ENCODE measurements around the gene TTC22.

TTC22 gene

GRCh38 chr1:54833121-54833520 is 32.0 kb upstream of the TTC22 start:
- no peak for DNase-seq

- no peak for DNase-seq
These were observed 25.2 kb upstream of the TTC22 start for GRCh38 chr1:54826226-54826816.

- no peak for DNase-seq
These were observed 24.6 kb upstream of the TTC22 start for GRCh38 chr1:54825696-54826095.

DNA sequence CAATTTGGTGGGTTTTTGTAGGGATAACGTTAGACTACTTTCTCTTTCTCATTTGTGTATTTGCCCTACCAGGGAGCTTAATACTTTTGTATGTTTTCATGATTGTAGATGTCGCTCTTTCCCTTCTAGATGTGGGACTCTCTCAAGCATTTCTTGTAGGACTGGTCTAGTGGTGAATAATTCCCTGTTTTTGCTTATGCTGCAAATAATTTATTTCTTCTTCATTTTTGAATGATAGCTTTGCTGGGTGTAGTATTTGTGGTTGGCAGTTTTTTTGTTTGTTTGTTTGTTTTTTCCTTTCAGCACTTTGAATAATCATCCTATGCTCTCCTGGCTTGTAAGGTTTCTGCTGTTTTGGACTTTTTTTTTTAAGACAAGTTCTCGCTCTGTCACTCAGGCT is 22.5 kb upstream of the TTC22 start:
- DNase-seq: no peak

- no peak for DNase-seq
These were observed 18.6 kb upstream of the TTC22 start for GRCh38 chr1:54819733-54820132.

DNA sequence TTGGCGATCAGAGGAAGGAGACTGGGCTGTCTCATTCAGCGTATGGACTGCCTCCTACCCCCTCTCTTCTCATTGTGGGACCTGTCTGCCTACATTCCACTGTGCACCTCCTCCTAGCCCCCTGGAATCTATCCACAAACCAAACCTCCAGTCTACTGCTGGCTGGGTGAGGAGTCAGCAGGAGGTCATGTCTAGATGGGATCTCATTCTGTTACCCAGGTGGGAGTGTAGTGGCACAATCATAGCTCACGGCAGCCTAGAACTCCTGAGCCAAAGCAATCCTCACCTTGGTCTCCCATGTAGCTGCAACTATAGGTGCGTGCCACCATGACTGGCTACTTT is 18.0 kb upstream of the TTC22 start:
- no peak for DNase-seq

DNA sequence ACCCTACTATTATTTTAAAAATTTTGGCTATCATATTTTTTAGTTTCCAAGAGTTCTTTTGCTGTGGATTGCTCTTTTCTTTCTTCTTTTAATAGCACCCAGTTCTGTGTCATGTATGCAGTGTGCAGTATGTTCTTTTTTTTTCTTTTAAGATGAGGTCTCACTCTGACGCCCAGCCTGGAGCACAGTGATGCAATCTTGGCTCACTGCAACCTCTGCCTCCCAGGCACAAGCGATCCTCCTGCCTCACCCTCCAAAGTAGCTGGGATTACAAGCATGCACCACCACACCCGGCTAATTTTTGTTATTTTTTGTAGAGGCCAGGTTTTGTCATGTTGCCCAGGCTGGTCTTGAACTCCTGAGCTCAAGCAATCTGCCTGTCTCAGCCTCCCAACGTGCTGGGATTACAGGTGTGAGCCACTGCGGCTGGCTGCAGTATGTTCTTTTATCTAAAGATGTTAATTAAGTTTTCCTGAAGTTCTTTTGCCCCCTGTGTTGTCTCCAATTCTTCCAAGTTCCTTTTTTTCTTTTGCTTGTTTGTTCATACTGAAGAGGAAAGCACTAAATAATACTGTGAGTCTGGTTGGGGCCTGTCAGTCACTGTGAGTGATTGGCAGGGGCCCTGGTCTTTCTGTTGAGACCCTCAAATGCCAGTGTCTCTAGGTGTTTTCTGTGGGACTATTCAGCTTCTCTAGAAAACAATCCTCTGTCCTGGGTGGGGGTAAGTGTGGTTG is 17.5 kb upstream of the TTC22 start:
- DNase-seq: no peak

DNA sequence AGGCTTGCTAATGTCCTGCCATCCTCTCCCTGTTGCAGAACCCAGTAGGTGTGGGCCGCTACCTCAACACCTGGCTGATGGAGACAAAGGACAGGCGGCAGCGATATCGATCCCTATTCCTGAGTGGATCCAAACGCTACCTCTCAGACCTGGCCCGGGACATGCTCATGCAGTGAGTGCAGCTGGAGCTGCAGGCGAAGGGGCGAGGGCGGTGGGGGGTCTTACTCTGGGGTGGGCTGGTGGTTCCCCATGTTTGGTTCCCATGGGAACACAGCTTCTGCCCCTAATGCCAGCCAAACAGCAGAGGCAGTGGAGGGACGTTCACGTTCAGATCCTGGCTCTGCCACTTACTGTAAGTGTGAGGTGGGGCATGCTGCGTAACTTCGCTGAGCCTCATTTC is 15.8 kb upstream of the TTC22 start:
- no peak for DNase-seq

DNA sequence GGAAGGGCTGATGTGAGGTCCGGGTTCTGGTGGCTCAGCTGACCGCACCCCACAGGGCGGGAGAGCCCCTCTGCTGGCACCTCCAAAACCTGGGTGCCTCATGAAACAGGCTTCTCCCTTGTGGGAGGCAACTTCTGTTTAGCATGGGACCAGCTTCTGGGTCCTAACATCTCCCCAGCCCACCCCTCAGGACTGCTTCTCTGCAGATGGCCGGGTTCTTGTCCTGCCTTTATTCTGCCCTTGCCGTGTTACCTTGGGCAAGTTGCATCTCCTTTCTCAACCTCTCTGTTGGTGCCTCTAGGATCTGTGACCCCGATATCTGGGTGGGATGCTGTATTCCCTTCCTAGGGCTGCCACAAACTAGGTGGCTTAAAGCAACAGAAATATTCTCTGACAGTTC is 15.0 kb upstream of the TTC22 start:
- no peak for DNase-seq

- no peak for DNase-seq
These were observed 14.2 kb upstream of the TTC22 start for GRCh38 chr1:54815086-54815876.

- no peak for DNase-seq
These were observed 13.4 kb upstream of the TTC22 start for GRCh38 chr1:54814571-54814970.

GRCh38 chr1:54814126-54814498 is 13.0 kb upstream of the TTC22 start:
- no peak for DNase-seq

DNA sequence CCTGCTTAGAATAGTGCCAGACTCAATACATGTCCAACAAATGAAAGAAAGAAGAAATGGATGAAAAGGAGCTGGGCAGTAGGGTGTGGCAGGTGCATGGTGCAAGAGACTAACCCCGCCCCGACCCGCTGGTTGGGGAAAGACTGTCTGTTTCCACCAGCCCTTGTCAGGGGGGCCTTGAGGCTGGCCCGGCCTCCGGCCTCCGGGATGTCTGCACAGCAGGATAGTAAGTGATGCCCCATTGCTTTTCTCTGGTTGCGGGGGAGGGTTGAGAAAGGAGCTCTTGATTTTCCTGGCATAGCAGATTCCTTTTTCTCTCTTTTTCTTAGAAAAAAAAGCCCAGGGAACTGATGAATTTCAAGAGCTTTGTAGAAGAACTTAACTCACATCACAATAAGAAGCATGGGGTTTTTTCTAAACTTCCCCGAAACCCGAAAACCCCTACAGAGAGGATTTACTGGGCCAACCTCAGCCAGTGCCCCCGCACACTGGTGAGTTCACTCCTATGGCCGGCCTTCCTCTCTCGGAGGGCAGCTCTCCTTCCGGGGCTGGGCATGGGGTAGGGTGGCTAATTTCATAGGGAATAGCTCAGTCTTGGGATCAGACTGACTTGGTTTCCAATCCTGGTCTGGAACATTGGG is 12.5 kb upstream of the TTC22 start:
- no peak for DNase-seq

DNA sequence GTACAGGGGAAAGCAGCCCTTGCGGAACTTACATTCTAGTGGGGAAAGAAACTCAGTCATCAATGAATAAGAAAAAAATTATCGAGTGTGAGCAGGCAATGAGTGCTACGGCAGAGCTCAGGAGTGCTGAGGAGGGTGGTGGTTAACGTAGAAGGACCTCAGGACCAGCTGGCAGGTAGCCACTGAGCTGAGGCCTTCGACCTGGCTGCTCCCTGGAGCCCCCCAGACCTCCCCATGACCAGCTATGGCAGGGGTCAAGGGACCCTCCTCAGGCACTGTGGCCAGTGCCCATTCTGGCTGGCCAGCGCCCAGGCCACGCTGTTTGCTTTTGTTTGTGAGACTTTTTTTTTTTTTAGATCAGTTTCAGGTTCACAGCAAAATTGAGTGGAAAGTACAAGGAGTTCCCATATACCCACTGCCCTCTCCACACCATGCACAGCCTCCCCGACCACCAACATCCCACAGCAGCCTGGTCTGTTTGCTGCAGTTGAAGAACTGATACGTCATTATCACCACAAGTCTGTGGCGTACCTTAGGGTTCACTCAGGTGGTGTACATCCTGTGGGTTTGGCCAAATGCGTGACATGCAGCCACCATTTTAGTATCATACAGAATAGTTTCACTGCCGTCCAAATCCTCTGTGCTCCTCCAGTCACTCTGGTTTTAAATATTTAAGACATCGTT is 11.8 kb upstream of the TTC22 start:
- no peak for DNase-seq

- DNase-seq: no peak
These were observed 10.9 kb upstream of the TTC22 start for GRCh38 chr1:54811739-54812655.

- DNase-seq: no peak
These were observed 9.9 kb upstream of the TTC22 start for GRCh38 chr1:54811066-54811465.

- no peak for DNase-seq
These were observed 9.2 kb upstream of the TTC22 start for GRCh38 chr1:54810153-54810942.

- no peak for DNase-seq
These were observed 8.5 kb upstream of the TTC22 start for GRCh38 chr1:54809496-54810074.

- DNase-seq: no peak
These were observed 7.5 kb upstream of the TTC22 start for GRCh38 chr1:54808443-54809207.

- DNase-seq: no peak
These were observed 6.6 kb upstream of the TTC22 start for GRCh38 chr1:54807756-54808155.

Measured in SIG-M5 (cell line).